Posterior cingulate gyrus (tissue), 11 donors: ENCODE measurements around the gene SYNGR3.
"Not testable (repeated sequence)": the region's sequence is repeated elsewhere in the genome, so short reads cannot be mapped to it uniquely, and the experiment has no call there.

Experiments
- DNase-seq, 10 donors: peaks; one replicate each; pipeline versions ENCODE4 v3.0.0 to v3.0.0-alpha.2; 2020 to 2021; ENCODE audit warnings: mixed read lengths in 3 of 10
- intact Hi-C: fragments of 100-400 bp; cut with DNase I; formaldehyde crosslinking; loops from one replicate; pipeline ENCODE4 v1.15.1; 2023

SYNGR3 gene

GRCh38 chr16:2003827-2004641 lies 14.3 kb downstream of the SYNGR3 start:
- intact Hi-C loops = no loop called here
- DNase-seq = peak; percentile 48 to 98 (median 80)

- intact Hi-C loops = no loop called here
- DNase-seq = peak in 1 of 10 donors; percentile 88
Measured at GRCh38 chr16:2004795-2005517, 15.2 kb downstream of the SYNGR3 start.

- peak in 5 of 10 donors; percentile 33 to 89 (median 74) for DNase-seq
- intact Hi-C loops = no loop called here
Measured at GRCh38 chr16:2005646-2006045, 15.9 kb downstream of the SYNGR3 start.

GRCh38 chr16:2006317-2006716 lies 16.5 kb downstream of the SYNGR3 start:
- peak in 1 of 10 donors; percentile 81 for DNase-seq

GRCh38 chr16:2007081-2007836 lies 17.5 kb downstream of the SYNGR3 start:
- intact Hi-C loops = no loop called here
- peak in 1 of 10 donors; percentile 75 for DNase-seq

More at GRCh38 chr16:2006317-2006716, 16.5 kb downstream of the SYNGR3 start:
- intact Hi-C loops = no loop called here

- DNase-seq = peak in 1 of 10 donors; percentile 76
Measured at GRCh38 chr16:2008009-2008526, 18.3 kb downstream of the SYNGR3 start.

GRCh38 chr16:2008631-2009163 lies 18.9 kb downstream of the SYNGR3 start:
- DNase-seq = peak in 1 of 10 donors; percentile 79
- intact Hi-C loops = no loop called here

More at GRCh38 chr16:2008009-2008526, 18.3 kb downstream of the SYNGR3 start:
- intact Hi-C loops = no loop called here

GRCh38 chr16:2009164-2009711 lies 19.5 kb downstream of the SYNGR3 start:
- intact Hi-C loops = no loop called here

GRCh38 chr16:2009791-2010510 lies 20.2 kb downstream of the SYNGR3 start, which contains the start of gene ZNF598:
Gene ZNF598 (minus strand): TSS chr16:2009821.
- intact Hi-C loops = no loop called here

More at GRCh38 chr16:2009164-2009711, 19.5 kb downstream of the SYNGR3 start:
- peak in 1 of 10 donors; percentile 90 for DNase-seq

GRCh38 chr16:2011726-2012125 lies 22.0 kb downstream of the SYNGR3 start:
- DNase-seq, intact Hi-C loops: not testable (repeated sequence)

More at GRCh38 chr16:2009791-2010510, 20.2 kb downstream of the SYNGR3 start, which contains the start of gene ZNF598:
- DNase-seq = peak; percentile 64 to 98 (median 83)

- DNase-seq = no peak
- intact Hi-C loops = no loop called here
Measured at GRCh38 chr16:2013527-2013926, 23.8 kb downstream of the SYNGR3 start.

GRCh38 chr16:2015117-2015946 lies 25.6 kb downstream of the SYNGR3 start:
- intact Hi-C loops = no loop called here
- DNase-seq = no peak

GRCh38 chr16:2015947-2016208 lies 26.1 kb downstream of the SYNGR3 start:
- DNase-seq = no peak
- intact Hi-C loops = no loop called here

- intact Hi-C loops = no loop called here
- DNase-seq = peak in 1 of 10 donors; percentile 84
Measured at GRCh38 chr16:2016407-2016922, 26.7 kb downstream of the SYNGR3 start.

GRCh38 chr16:2019518-2019920 lies 29.7 kb downstream of the SYNGR3 start, which contains the start of gene NPW:
Gene NPW (plus strand): TSS chr16:2019785.
- intact Hi-C loops = no loop called here
- DNase-seq = peak in 1 of 10 donors; percentile 80

GRCh38 chr16:2019921-2020831 lies 30.4 kb downstream of the SYNGR3 start:
- peak in 2 of 10 donors; percentile 76 to 83 for DNase-seq
- intact Hi-C loops = no loop called here

- intact Hi-C loops = loop anchor here (1.0 kb wide), 2 partner anchors 34 to 118 kb away; no protein-coding TSS in a partner anchor
- DNase-seq = peak in 1 of 10 donors; percentile 74
Measured at GRCh38 chr16:2022723-2023091, 32.9 kb downstream of the SYNGR3 start.
